Neural cell (in vitro differentiated cells): ENCODE results near the gene MAP2K1. TPM values are rescaled to one million over a fixed set of nuclear protein-coding genes. Genes with fewer than 3 reads are reported as not detected.
"Not testable (repeated sequence)": the region's sequence is repeated elsewhere in the genome, so short reads cannot be mapped to it uniquely, and the experiment has no call there.

Experiments
- H2AFZ ChIP-seq: fragments of 200-600, 300-800 bp; sonication (generic), shearing (Covaris generic); 2 replicates; pipeline ENCODE4 v1.6.0; 2014; ENCODE audit warnings: low read depth, mild to moderate bottlenecking, antibody characterized with exemption, low read length, moderate library complexity
- H3F3A ChIP-seq: fragments of 200-600 bp; shearing (Covaris generic); 2 replicates; pipeline ENCODE4 v1.6.1; 2016; ENCODE audit warnings: mild to moderate bottlenecking, moderate library complexity, mixed read lengths, antibody characterized with exemption, low read length; ENCODE audit not compliant: insufficient read depth, poor library complexity, severe bottlenecking
- H3K27ac ChIP-seq: fragments of 200-600, 300-800 bp; sonication (generic), shearing (Covaris generic); 2 replicates; pipeline ENCODE4 v1.5.1; 2014; ENCODE audit warnings: mild to moderate bottlenecking, low read length, moderate library complexity
- H3K27me3 ChIP-seq: fragments of 300-800, 200-600 bp; sonication (generic), shearing (Covaris generic); 2 replicates; pipeline ENCODE4 v1.6.0; 2014; ENCODE audit warnings: mild to moderate bottlenecking, low read depth, low read length, moderate library complexity; ENCODE audit not compliant: insufficient read depth
- H3K36me3 ChIP-seq: fragments of 300-800, 200-600 bp; sonication (generic), shearing (Covaris generic); 2 replicates; pipeline ENCODE4 v1.5.1; 2014; ENCODE audit warnings: mild to moderate bottlenecking, antibody characterized with exemption, low read length, moderate library complexity; ENCODE audit not compliant: insufficient read depth
- H3K4me2 ChIP-seq: fragments of 300-800, 200-600 bp; sonication (generic), shearing (Covaris generic); 2 replicates; pipeline ENCODE4 v1.6.0; 2014; ENCODE audit warnings: mild to moderate bottlenecking, low read length
- H3K4me3 ChIP-seq: fragments of 300-800, 200-600 bp; sonication (generic), shearing (Covaris generic); 2 replicates; pipeline ENCODE4 v1.5.1; 2014; ENCODE audit warnings: mild to moderate bottlenecking, low read length, moderate library complexity
- H3K79me2 ChIP-seq: fragments of 200-600 bp; shearing (Covaris generic); replicated peaks from 2 replicates; pipeline ENCODE4 v1.6.0; 2014; ENCODE audit warnings: mild to moderate bottlenecking, low read length, moderate library complexity; ENCODE audit not compliant: insufficient read depth
- H3K9ac ChIP-seq: fragments of 300-800, 200-600 bp; sonication (generic), shearing (Covaris generic); 2 replicates; pipeline ENCODE4 v1.6.1; 2016; ENCODE audit warnings: mild to moderate bottlenecking, low read length, mixed read lengths
- H3K9me2 ChIP-seq: fragments of 200-600 bp; shearing (Covaris generic); 2 replicates; pipeline ENCODE4 v1.6.1; 2016; ENCODE audit warnings: mild to moderate bottlenecking, low read length, mixed read lengths; ENCODE audit not compliant: insufficient read depth
- H3K9me3 ChIP-seq: fragments of 200-600, 300-800 bp; sonication (generic), shearing (Covaris generic); 2 replicates; pipeline ENCODE4 v1.6.1; 2016; ENCODE audit warnings: mild to moderate bottlenecking, mixed run types, low read length, moderate library complexity, mixed read lengths
- H4K20me1 ChIP-seq: fragments of 200-600 bp; shearing (Covaris generic); 2 replicates; pipeline ENCODE4 v1.6.1; 2016; ENCODE audit warnings: mild to moderate bottlenecking, mixed run types; ENCODE audit not compliant: insufficient read depth
- CTCF ChIP-seq: fragments of 450-650 bp; IDR thresholded peaks from 2 replicates; pipeline ENCODE4 v1.5.1; 2014; ENCODE audit warnings: antibody characterized with exemption, mild to moderate bottlenecking, moderate library complexity; ENCODE audit not compliant: poor library complexity, severe bottlenecking
- EP300 ChIP-seq: fragments of 450-650 bp; conservative IDR thresholded peaks from 2 replicates; pipeline ENCODE4 v1.6.1; 2014; ENCODE audit warnings: antibody characterized with exemption, mild to moderate bottlenecking, moderate library complexity; ENCODE audit not compliant: poor library complexity, severe bottlenecking
- EZH2 ChIP-seq: fragments of 200-600, 300-800 bp; shearing (Covaris generic), sonication (generic); IDR thresholded peaks from 2 replicates; pipeline ENCODE4 v1.6.1; 2014; ENCODE audit warnings: antibody characterized with exemption, low read length, borderline replicate concordance, mild to moderate bottlenecking; ENCODE audit not compliant: insufficient read depth, poor library complexity, severe bottlenecking
- MXI1 ChIP-seq: fragments of 450-650 bp; conservative IDR thresholded peaks from 2 replicates; pipeline ENCODE4 v1.6.1; 2014; ENCODE audit warnings: antibody characterized with exemption, mild to moderate bottlenecking; ENCODE audit not compliant: poor library complexity, severe bottlenecking
- POLR2AphosphoS5 ChIP-seq: IDR thresholded peaks from 2 replicates; pipeline ENCODE4 v1.6.1; 2012
- RAD21 ChIP-seq: fragments of 450-650 bp; conservative IDR thresholded peaks from 2 replicates; pipeline ENCODE4 v1.6.1; 2014; ENCODE audit warnings: antibody characterized with exemption, mild to moderate bottlenecking, moderate library complexity
- REST ChIP-seq: IDR thresholded peaks from 2 replicates; pipeline ENCODE4 v1.6.1; 2012; ENCODE audit warnings: borderline replicate concordance
- SMC3 ChIP-seq: fragments of 450-650 bp; conservative IDR thresholded peaks from 2 replicates; pipeline ENCODE4 v1.6.1; 2014; ENCODE audit warnings: antibody characterized with exemption, mild to moderate bottlenecking, moderate library complexity; ENCODE audit not compliant: poor library complexity
- TAF1 ChIP-seq: IDR thresholded peaks from 2 replicates; pipeline ENCODE4 v1.6.1; 2012; ENCODE audit warnings: low read depth
- polyA plus RNA-seq: library from polyadenylated mRNA; depleted of rRNA; stranded (reverse); fragments of >200 nt; gene quantifications from 2 replicates; pipeline ENCODE4 v1.2.3, GENCODE V29; 2014

Gene MAP2K1
- polyA plus RNA-seq, 1 donor from 2014 or later: 24.7 TPM

DNA sequence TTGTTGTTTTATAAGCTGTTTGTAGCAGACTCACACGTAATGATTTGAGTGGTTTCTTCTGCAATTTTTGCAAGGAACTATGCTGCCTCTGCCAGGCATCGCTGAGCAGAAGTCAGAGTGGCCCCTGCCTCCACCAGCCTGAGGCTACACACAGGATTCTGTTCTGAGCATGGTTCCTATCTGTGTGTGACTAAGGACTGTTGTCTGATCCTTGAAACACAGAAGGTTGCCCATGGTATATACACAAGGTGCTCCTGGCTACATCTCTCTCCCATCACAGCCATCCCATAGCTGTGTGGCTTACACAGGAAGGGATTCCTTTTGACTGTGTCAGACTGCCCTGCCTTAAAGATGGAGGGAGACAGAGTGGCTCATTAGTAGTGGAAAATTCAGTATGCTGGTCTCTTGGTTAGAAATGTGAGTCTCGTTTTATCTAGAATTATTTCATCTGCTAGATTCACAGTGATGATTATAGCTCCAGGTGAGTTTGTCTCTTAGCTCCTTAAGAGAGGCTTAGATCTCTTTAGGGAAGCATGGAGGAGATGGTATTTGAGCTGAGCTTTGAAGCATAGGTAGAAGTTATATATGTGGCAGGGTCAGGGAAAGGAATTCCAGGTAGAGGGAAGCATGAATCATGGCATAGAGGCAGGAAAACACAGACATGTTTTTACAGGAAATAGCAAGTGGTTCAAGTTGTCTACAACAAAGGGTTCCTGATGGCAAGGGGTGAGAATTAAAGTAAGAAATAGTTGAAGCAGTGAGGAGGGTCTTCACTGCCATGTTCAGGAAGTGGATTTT is 73.3 kb downstream of the MAP2K1 start:
- Histone ChIP-seq H3K36me3 (no peaks in the 10 kb centered on the region), H3K4me3 (no peak overlapping the region), H3K9ac (no peak overlapping the region), H2AFZ (no peak overlapping the region), H3K4me2 (no peak overlapping the region), H3K9me2 (no peaks in the 10 kb centered on the region), H3K27ac (no peak overlapping the region), H3F3A (no peaks in the 10 kb centered on the region), H3K79me2 (no peaks in the 10 kb centered on the region), H3K27me3 (no peaks in the 10 kb centered on the region), H3K9me3 (no peaks in the 10 kb centered on the region), H4K20me1 (no peaks in the 10 kb centered on the region)
- TF ChIP-seq RAD21 (no peak), POLR2AphosphoS5 (no peak), REST (no peak), MXI1 (no peak), EZH2 (no peak), CTCF (no peak), SMC3 (no peak), EP300 (no peak), TAF1 (no peak)

GRCh38 chr15:66461294-66461693 is 74.6 kb downstream of the MAP2K1 start:
- H2AFZ ChIP-seq: not testable (repeated sequence)

More at GRCh38 chr15:66461294-66461693, 74.6 kb downstream of the MAP2K1 start:
- H3K79me2 ChIP-seq, H3K9me2 ChIP-seq, H3K36me3 ChIP-seq, H3K4me2 ChIP-seq, H3K9ac ChIP-seq, H3F3A ChIP-seq, H3K9me3 ChIP-seq, H3K4me3 ChIP-seq, H3K27ac ChIP-seq, H3K27me3 ChIP-seq, H4K20me1 ChIP-seq: not testable (repeated sequence)
